Glutamatergic neuron (in vitro differentiated cells): Measurements from ENCODE around the gene JAML. TPM values are rescaled to one million over a fixed set of nuclear protein-coding genes. Genes with fewer than 3 reads are reported as not detected.

Experiments used
- DNase-seq: peaks from one replicate; pipeline ENCODE4 v3.0.0; 2022
- H3K27ac Mint-ChIP-seq: one replicate; pipeline ENCODE4 v1.8.0; 2020; ENCODE audit warnings: mild to moderate bottlenecking, mixed read lengths, inconsistent platforms; ENCODE audit not compliant: unreplicated experiment
- H3K27me3 Mint-ChIP-seq: one replicate; pipeline ENCODE4 v1.8.0; 2020; ENCODE audit warnings: mild to moderate bottlenecking, moderate library complexity, mixed read lengths, inconsistent platforms; ENCODE audit not compliant: unreplicated experiment
- H3K36me3 Mint-ChIP-seq: one replicate; pipeline ENCODE4 v1.8.0; 2020; ENCODE audit warnings: mild to moderate bottlenecking, mixed read lengths, inconsistent platforms; ENCODE audit not compliant: unreplicated experiment
- H3K4me1 Mint-ChIP-seq: one replicate; pipeline ENCODE4 v1.8.0; 2020; ENCODE audit warnings: mild to moderate bottlenecking, low read depth, mixed read lengths, inconsistent platforms; ENCODE audit not compliant: unreplicated experiment
- H3K4me3 Mint-ChIP-seq: one replicate; pipeline ENCODE4 v1.8.0; 2020; ENCODE audit warnings: mild to moderate bottlenecking, mixed read lengths, inconsistent platforms; ENCODE audit not compliant: unreplicated experiment
- H3K9me3 Mint-ChIP-seq: one replicate; pipeline ENCODE4 v1.8.0; 2020; ENCODE audit warnings: mild to moderate bottlenecking, moderate library complexity, mixed read lengths, inconsistent platforms; ENCODE audit not compliant: unreplicated experiment
- total RNA-seq: library from RNA; stranded (reverse); fragmentation: NEBNext Ultra II Directional; extraction: Animal tissue kit (Norgen Biotek cat#: 25700); gene quantifications from one replicate; pipeline ENCODE4 v1.2.1, GENCODE V29; 2021; ENCODE audit not compliant: unreplicated experiment
- TF ChIP-seq, protein P1 (sequence below): fragments of 200-600 bp; sonication (generic); IDR thresholded peaks from one replicate; pipeline ENCODE4 v1.5.0; 2021; ENCODE audit not compliant: partially characterized antibody, unreplicated experiment

The JAML gene
- total RNA-seq, 1 donor from 2014 or later: not detected

DNA sequence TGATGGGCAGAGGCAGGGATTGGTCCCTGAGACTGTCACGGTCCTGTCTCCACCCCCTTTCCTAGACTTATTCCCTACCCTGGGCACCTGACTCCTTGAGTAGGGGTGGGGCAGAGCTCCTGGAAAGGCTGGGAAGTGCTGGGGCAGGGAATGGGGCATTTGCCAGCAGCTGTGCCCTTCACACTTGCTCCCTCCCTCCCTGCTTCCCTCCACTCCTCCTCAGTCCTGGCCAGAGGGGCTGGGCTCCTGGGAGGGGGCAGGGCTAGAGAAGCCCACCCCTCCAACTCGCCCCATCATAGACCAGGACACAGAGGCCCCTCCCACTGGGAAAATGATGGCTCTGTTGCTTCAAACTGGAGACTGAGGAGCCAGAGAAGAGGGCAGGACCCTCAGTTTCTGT lies 59.9 kb downstream of the JAML start:
- no peak for DNase-seq
- H3K27ac Mint-ChIP-seq: no peak overlapping the region
- TF ChIP-seq, protein P1, sequence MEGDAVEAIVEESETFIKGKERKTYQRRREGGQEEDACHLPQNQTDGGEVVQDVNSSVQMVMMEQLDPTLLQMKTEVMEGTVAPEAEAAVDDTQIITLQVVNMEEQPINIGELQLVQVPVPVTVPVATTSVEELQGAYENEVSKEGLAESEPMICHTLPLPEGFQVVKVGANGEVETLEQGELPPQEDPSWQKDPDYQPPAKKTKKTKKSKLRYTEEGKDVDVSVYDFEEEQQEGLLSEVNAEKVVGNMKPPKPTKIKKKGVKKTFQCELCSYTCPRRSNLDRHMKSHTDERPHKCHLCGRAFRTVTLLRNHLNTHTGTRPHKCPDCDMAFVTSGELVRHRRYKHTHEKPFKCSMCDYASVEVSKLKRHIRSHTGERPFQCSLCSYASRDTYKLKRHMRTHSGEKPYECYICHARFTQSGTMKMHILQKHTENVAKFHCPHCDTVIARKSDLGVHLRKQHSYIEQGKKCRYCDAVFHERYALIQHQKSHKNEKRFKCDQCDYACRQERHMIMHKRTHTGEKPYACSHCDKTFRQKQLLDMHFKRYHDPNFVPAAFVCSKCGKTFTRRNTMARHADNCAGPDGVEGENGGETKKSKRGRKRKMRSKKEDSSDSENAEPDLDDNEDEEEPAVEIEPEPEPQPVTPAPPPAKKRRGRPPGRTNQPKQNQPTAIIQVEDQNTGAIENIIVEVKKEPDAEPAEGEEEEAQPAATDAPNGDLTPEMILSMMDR: no peak
- H3K27me3 Mint-ChIP-seq: peaks cover 4% of the 10 kb centered on the region
- no peaks in the 10 kb centered on the region for H3K36me3 Mint-ChIP-seq
- H3K4me1 Mint-ChIP-seq: peaks cover 11% of the 10 kb centered on the region
- H3K4me3 Mint-ChIP-seq: no peak overlapping the region
- H3K9me3 Mint-ChIP-seq: peaks cover 9% of the 10 kb centered on the region

DNA sequence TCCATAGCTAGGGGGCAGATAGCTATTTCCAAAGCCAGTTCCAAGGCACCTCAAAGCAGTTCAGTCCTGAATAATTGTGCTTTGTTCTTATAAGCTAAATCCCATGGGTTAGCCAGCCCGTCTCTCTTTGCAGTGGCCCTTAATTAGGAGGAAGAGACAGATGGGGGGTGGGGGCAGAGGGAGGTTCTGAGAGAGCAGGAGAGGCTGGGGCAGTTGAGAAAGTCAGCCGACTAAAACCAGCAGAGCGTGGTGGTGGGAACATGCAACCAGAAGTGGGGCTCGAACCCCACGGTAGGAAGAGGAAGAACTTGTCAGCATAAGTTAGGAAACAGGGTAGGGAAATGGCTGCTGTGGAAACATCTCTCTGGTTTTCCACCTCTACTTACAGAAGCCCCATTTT lies 61.3 kb downstream of the JAML start:
- TF ChIP-seq, protein P1: no peak
- DNase-seq: no peak
- H3K9me3 Mint-ChIP-seq: peaks cover 11% of the 10 kb centered on the region
- H3K27ac Mint-ChIP-seq: no peak overlapping the region
- no peaks in the 10 kb centered on the region for H3K36me3 Mint-ChIP-seq
- peaks cover 4% of the 10 kb centered on the region for H3K4me1 Mint-ChIP-seq
- no peak overlapping the region for H3K4me3 Mint-ChIP-seq
- H3K27me3 Mint-ChIP-seq: peaks cover 4% of the 10 kb centered on the region

DNA sequence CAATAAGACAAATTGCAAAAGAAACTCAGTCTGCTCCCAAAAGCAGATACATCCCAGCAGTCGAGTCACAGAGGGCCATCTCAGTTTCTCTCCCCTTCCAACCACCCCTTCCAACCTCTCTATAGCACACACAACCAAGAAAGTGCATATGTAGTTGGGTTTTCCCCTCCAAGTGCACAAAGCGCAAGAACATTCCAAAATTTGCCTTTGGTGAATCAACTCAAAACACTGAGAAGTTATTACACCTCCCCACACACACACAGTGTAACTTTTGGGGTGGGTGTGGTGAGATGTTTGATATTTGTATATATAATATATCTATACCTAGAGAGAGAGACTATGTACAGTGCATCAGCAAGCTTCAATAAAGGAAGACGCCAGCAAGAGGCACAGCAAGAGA lies 62.0 kb downstream of the JAML start:
- TF ChIP-seq, protein P1: no peak
- Mint-ChIP-seq H3K4me1 (peaks cover 3% of the 10 kb centered on the region), H3K36me3 (no peaks in the 10 kb centered on the region), H3K4me3 (no peak overlapping the region), H3K27ac (no peak overlapping the region), H3K9me3 (peaks cover 11% of the 10 kb centered on the region), H3K27me3 (peaks cover 4% of the 10 kb centered on the region)
- DNase-seq: no peak

DNA sequence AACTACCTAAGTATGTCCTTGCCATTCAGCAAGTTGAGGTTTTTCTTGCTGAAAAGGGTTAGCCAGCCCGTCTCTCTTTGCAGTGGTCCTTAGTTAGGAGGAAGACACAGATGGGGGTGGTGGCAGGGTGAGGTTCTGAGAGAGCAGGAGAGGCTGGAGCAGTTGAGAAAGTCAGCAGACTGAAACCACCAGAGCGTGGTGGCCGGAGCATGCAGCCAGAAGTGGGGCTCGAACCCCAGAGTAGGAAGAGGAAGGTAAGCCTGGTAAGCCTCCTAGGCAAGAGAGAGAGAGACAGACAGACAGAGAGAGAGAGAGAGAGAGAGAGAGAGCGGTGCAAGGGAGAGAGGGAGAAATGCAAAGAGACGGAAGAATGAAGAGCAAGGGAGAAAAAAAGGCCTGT lies 63.0 kb downstream of the JAML start:
- no peak overlapping the region for H3K27ac Mint-ChIP-seq
- H3K36me3 Mint-ChIP-seq: no peaks in the 10 kb centered on the region
- no peak for DNase-seq
- peak overlapping the region; percentile 42 for H3K4me3 Mint-ChIP-seq
- peaks cover 5% of the 10 kb centered on the region for H3K4me1 Mint-ChIP-seq
- peaks cover 10% of the 10 kb centered on the region for H3K27me3 Mint-ChIP-seq
- H3K9me3 Mint-ChIP-seq: peaks cover 10% of the 10 kb centered on the region
- TF ChIP-seq, protein P1: no peak

DNA sequence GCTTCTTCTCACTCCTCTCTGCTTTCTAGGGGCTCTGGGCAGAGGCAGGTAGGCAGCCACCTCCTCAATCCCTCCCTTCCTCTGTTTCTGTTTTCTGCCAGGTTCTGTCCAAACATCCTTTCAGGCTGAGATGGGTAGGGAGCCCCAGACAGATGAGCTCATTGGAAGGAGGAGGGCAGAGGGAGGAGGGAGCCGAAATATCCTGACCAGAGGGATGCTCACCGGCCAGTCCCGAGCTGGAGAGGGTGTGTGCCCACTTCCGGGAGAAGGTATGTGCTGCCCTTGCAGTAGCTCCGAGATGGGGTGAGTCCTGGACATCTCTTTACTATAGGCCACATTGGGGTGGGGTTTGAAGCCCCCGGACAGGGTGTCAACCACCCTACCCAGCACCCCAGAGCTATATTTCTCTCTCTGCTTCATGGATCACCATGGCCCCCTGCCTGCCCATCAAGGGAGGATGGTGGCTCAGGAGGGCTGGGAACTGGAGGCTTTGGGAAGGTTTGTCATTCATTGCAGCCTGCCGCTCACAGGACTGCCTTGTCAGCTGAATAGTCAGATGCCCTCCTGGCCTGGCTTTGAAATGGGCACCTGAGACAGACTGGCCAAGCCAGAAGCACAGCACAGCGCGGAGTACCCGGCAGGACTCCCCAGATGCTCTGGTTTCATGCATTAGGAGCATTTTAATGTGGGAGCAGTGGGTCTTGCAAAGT lies 67.5 kb downstream of the JAML start:
- H3K4me3 Mint-ChIP-seq: no peak overlapping the region
- DNase-seq: no peak
- no peak overlapping the region for H3K27ac Mint-ChIP-seq
- TF ChIP-seq, protein P1: no peak
- H3K36me3 Mint-ChIP-seq: no peaks in the 10 kb centered on the region
- peaks cover 14% of the 10 kb centered on the region for H3K4me1 Mint-ChIP-seq
- peaks cover 6% of the 10 kb centered on the region for H3K9me3 Mint-ChIP-seq
- peaks cover 25% of the 10 kb centered on the region for H3K27me3 Mint-ChIP-seq
